CD4-positive, alpha-beta T cell treated with Interleukin-4 for 1 hour (primary cell): ENCODE measurements around the gene EHBP1L1.

Experiments used
- DNase-seq, 2 donors: peaks; one replicate each; pipeline ENCODE4 v3.0.0-alpha.2; 2020 to 2022

EHBP1L1 gene

GRCh38 chr11:65546217-65546958 lies 29.5 kb upstream of the EHBP1L1 start:
- peak; percentile 98 to 99 for DNase-seq

DNA sequence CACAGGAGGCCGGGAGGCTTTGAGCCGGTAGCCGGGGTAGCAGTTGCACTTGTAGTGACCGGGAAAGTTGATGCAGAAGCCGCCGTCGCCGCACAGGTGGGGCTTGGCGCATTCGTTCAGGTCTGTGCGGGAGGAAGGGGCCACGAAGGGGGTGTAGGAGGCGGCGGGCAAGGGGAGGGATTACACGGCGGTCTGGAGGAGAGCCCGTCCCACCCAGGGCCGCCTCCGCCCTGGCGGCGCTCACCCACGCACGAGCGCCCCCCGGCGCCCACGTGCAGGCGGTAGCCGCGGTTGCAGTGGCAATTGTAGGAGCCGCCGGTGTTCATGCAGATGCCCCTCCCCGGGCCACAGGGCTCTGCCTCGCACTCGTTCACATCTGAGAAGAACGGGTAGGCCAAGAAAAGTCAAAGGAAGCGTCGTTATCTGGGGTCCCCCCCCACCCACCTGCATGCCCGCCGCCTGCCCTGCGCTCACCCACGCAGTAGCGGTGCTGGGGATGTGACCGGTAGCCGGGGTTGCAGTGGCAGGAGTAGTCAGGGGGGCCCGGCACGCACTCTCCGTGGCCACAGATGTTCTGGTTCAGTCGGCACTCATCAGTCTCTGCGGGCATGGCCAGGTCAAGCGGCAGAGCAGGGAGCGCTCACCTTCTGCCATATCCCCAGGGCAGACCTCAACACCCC lies 28.3 kb upstream of the EHBP1L1 start:
- DNase-seq, result peak; percentile 45 to 66

- DNase-seq, result no peak
These were observed 27.5 kb upstream of the EHBP1L1 start for GRCh38 chr11:65548395-65548794.

GRCh38 chr11:65549096-65549495 lies 26.8 kb upstream of the EHBP1L1 start:
- no peak for DNase-seq

DNA sequence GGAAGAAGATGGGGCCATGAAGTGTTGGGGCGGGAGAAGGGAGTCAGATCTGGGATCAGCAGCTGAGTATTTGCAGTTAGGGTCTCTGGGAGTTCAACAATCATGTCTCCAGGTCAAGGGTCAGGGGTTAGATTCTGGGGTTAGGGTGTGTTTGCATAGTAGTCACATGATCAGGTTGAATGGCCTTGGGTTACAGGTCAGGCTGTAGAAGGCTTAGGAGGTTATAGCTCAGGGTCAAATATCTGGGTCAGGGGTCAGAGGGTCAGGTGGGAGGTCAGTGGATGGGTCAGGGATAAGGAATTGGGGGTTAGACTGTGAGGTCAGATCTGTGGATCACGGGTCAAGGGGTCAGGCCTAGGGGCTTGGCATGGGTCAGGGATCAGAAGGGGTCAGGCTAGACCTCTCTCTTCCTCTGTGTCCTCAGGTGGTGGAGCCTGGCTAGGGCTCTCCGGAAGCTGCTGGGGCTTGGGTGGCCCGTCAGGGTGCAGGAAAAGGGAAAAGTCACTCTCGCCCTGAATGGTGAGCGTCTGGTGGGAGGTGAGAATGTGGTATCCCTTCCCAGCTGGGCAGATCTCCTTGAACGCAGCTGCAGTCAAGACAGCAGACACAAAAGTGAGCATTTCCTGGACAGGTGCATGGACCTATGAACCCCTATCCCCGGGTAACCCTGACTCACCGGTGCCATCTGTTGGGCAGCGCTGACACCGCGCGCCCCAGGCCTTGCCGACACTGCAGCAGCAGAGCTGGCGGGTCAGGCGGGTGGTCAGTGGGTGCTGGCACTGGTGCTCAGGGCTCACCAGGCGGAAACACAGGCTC lies 24.1 kb upstream of the EHBP1L1 start:
- peak; percentile 75 to 78 for DNase-seq

- DNase-seq, result no peak
These were observed 23.4 kb upstream of the EHBP1L1 start for GRCh38 chr11:65552388-65552951.

DNA sequence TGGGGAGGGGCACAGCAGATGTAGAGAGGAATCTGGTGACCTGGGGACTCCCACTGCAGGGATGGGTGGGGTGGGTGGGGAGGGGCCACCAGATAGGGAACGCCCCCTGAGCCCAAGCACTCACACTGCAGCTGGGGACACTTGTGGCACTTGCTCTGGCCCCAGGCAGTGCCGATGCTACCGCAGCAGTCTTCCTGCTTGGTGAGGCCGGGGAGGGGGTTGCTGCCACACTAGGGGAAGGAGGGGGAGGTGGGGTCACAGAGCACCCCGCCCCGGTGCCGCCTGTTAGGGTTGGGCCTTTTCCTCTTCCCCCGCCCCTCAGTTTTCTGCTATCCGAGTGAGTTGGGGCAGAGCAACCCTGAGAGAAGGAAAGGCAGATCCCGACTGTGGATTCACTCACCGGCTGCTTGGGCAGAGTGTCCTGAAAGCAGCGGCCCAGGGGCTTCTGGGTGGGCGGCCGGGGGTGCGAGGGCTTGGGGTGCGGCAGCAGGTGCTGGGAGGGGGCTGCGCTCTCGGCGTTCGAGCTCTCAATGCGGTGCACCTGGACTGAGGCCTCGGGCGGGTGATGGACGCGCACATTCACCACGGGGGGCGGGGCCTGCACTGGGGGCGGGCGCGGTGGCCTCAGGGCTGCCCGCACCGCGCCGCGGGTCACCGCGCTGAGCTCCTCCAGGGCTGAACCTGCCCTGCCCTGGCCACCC lies 22.4 kb upstream of the EHBP1L1 start:
- DNase-seq, result peak; percentile 85 to 88

GRCh38 chr11:65554057-65554818 lies 21.6 kb upstream of the EHBP1L1 start:
- DNase-seq, result no peak

DNA sequence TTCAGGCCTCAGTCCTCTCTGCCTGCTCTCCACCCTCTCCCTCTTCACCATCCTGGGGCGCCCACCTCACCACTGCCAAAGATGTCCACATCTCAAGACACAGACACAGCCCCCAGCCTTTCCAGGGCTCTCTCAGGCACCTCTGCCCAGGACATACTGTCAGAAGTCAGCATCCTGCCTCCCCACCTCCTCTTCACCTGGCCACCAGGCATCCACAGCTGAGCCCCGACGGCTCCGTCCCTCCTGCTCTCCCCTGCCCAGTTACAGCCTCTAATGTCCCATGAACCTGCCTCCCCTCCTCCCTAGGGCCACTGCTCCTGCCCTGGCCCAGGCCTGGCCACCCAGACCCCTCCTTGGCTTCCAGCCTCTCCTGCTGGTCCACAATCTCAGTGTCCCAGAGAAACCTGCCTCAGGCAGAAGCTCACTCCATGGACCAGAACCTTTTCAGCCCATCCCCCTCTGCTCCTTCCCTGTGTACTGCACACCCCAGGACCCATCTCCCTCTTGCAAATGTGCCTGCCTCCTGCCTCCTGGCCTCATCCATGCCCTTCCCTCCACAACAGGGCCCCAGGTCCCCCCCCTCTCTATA lies 20.9 kb upstream of the EHBP1L1 start:
- no peak for DNase-seq

DNA sequence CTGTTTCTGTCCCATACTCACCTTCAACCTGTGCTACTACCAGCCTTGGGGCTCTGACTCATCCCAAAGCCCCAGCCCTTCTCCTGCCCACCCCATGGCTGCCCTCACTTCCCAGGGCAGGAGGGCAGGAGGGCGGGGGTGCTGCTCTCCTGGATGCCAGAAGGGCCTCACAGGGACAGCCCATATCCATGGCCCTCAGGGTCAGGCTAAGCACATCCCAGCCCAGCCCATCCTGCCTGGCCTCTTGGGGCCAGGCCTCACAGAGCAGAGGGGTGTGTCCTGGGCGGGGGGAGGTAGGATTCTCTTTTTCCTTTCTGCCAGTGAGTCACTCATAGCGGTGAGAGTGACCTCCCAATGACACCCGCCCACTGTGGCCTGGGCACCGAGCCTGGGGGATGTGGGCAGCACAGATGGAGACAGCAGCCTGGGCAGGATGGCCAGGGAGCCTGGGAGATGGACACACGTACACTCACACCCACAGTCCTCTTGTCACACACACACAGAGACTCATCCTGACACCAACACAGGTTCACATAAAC lies 20.1 kb upstream of the EHBP1L1 start:
- no peak for DNase-seq

DNA sequence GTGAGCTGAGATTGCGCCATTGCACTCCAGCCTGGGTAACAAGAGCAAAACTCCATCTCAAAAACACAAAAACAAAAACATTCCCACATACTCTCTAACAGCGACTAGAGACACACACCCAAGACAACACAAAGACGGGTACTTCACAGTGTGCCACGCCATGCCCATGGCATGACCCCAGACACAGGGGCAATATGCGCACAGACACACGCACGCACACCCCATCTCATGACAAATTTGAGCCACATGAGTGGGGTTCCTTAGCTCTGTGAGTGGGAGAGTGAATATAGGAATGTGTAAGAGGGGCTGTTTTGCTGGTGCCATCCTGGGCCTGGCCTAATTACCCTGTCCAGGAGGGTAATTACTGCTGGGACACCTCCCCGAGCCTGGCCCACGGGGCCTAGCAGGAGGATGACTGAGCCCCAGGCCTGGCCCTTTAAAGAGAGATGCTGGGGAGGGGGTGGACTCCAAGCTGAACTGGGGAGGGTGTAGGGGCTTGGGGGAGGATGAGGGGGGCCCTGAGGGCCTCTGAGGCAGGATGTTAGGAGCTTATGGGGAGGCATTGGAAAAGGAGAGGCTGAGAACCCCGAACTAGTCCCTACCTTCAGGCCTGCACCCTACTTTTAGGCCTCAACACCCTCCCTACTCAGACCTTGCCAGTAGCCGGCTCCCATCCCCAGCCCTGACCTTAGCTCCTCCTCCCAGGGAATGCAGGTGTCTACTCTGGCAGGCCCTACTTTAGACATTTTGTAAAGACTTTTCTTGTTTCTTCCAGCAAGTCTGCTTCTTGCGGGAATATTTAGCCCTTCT lies 19.2 kb upstream of the EHBP1L1 start:
- no peak for DNase-seq

GRCh38 chr11:65557280-65558001 lies 18.4 kb upstream of the EHBP1L1 start:
- no peak for DNase-seq

DNA sequence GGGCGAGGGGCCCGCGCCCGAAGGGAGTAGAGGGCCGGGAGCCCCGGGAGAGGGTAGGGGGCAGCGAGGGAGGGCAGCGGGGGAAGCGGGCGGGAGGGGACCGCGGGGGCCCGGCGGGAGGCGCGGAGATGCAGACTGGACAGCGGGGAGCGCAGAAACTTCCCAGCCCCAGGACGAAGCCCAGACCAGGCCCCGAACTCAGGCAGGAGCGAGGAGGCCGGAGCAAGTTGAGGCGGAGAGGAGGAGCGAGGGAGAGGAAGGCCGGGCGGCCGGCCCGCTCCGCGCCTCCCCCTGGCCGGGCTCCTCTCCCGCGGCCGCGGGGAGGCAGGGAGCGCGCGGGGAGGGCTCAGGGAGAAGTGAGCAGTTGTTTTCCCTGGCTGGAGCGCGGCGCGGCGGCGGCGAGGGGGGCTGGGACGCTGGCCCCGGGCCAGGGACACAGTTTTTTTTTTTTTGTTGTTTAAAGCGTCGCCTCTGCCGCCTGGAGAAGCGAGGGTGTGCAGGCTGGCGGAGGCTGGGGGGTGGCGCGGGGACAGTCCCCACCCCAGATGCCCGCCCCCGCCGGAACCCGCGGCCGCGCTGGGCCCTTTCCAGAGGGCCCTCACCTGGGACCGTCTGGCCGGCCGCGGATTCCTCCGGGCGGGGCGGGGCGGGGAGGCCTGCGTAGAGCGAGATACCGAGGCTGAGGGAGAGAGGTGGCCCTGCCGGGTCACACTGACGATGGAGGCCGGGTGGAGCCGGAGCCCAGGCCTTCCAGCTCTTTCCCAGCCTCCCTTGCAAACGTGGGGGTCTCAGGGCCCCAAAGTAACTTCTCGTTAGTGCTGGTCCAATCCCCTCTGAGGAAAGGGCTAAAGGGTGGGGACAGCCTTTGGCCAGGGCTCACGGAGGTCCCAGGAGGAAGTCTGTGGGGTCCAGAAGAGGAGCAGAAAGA lies 17.6 kb upstream of the EHBP1L1 start, which contains the start of gene LTBP3:
Gene LTBP3 (minus strand): TSS at position 358 of the 928 bp plus-strand sequence. CDS start 400 bp downstream, outside the sequence.
- DNase-seq, result peak in 1 of 2 donors; percentile 46

DNA sequence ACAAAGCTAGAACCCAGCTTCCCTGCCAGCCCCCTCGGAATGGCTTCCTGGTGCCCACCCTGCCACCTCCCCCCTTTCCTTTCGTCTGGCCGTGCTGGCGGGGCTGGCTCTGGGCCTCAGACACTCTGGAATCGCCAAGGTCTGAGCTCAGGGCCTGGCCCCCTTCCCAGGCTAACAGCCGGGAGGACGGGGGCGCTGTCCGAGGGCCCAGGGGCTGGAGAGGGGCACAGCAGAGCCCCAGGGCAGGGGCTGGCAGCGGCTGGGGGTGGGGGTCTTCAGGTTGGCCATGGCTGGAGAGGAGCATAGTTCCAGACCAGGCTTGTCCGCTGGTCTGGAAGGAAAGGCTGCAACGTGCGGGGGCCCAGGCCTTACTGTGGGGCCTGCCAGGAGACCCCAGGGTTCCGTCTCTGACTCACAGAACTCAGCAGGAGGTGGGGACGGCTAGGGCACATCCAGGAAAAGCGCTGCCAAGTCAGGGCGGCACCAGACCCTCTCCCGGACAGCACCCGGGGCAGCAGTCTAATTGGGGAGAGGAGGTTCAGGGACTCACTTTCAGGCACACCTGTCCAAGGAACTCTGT lies 16.8 kb upstream of the EHBP1L1 start:
- DNase-seq, result no peak

DNA sequence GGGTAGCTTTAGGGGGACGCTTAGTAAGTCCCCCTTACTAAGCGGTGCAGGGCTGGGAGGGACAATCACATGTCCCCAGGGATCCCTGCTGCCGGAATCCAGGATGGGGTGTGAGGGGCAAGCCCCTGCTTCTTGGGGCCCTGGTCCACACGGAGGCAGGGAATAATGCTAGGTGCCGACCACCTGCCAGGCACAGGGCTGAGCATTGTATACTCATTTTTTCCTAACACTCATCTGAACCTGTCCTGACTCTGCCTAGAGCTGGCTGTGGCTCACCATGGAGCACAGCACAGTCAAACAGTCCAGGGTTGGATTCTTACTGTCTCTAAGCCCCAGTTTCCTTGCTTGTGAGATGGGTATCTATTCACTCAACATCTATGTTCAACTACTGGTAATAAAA lies 16.3 kb upstream of the EHBP1L1 start:
- no peak for DNase-seq

- no peak for DNase-seq
These were observed 15.8 kb upstream of the EHBP1L1 start for GRCh38 chr11:65559951-65560537.
